Measurements from ENCODE around the gene DNAH8.

The DNAH8 gene

GRCh38 chr6:39008737-39009136 is 293.6 kb downstream of the DNAH8 start:
- DNase-seq (ENCODE audit: low read depth in 1 of 2, low spot score in 1 of 2) = no peak

DNA sequence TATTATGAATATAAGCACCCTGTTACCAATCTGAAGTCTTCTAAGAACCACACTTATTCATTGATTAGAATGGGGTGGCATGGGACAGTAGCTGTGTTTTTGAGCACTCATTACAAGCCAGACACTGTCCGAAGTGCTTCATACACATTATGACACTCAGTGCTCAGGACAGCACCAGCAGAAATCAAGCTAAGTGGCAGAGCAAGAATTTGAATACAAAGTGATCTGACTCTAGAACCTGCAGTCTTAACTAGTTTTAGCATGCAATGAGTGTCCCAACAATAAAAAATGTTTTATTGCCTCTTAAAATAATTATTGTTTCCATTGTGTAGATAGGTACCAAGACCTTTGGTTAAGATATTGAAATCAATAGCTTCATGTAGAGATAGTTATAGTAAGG is 294.4 kb downstream of the DNAH8 start:
- no peak for DNase-seq (ENCODE audit: low read depth in 1 of 2, low spot score in 1 of 2)

DNA sequence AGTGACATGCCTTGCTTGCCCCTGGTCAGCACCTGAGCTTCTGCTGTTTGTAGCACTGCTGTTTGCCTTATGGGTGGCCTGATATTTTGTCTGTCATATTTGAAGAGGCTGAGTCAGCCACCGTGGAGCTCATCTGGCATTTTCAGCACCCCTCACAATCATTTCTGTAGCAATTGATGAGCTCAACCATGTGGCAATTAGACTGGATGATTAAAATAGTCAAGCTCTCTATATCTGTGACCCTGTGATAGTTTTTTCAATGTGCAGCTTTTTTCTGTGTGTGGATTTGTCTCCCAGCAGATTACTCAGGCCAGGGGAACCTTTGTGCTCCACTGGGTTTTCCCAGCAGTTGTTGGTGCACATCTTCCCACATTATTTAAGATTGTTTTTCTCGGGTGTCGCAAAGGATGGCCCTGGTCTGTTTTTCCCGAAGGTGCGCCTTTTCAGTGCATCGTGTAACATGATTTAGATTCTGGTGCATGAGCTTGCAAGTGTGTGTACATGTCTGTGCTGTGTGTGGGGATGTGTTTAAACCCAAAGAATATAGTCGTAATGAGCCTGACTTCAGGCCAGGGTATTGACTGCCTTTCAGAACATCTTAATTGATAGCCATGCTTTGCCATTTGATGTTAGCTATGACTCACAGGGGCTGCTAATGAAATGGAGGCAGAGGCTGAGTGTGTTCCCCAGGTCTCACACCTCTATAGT is 301.9 kb downstream of the DNAH8 start:
- no peak for DNase-seq (ENCODE audit: low read depth in 1 of 2, low spot score in 1 of 2)

GRCh38 chr6:39017547-39017880 is 302.4 kb downstream of the DNAH8 start:
- DNase-seq (ENCODE audit: low read depth in 1 of 2, low spot score in 1 of 2) = no peak

DNA sequence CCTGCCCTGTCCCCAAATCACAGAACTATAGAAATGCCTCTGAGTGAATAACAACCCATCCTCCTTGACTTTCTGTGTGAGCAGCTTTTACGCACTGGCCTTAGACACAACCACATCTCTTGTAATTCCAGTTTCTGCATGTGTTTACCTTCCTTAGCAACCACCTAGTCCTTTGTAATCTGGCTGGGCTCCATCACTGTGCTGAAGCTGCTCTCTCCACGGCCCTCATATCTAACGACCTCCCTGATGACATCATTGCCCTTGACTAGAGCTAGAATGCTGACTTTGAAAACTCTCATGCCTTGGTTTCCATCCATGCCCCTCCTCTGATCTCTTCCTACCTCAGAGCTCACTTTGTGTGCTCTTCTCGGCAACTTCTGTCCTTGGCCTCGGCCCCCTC is 303.0 kb downstream of the DNAH8 start:
- no peak for DNase-seq (ENCODE audit: low read depth in 1 of 2, low spot score in 1 of 2)

- no peak for DNase-seq (ENCODE audit: low read depth in 1 of 2, low spot score in 1 of 2)
These were observed 305.0 kb downstream of the DNAH8 start for GRCh38 chr6:39020136-39020535.

DNA sequence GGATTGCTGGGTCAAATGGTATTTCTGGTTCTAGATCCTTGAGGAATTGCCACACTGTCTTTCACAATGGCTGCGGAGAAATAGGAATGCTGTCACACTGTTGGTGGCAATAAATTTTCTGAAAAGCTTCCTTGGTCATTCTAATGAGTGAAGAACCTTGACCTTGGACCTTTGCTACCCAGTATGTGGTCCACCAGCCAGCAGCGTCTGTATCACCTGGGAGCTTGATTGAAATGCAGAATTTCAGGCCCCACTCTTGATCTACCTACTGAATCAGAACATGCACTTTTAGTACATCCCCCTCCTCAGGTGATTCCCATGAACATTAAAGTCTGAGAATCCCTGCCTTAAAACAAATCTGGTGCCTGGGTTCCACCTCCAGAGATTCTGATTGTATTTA is 305.9 kb downstream of the DNAH8 start:
- no peak for DNase-seq (ENCODE audit: low read depth in 1 of 2, low spot score in 1 of 2)

GRCh38 chr6:39021779-39022178 is 306.7 kb downstream of the DNAH8 start:
- DNase-seq (ENCODE audit: low read depth in 1 of 2, low spot score in 1 of 2) = no peak

- no peak for DNase-seq (ENCODE audit: low read depth in 1 of 2, low spot score in 1 of 2)
These were observed 311.1 kb downstream of the DNAH8 start for GRCh38 chr6:39026175-39026574.

DNA sequence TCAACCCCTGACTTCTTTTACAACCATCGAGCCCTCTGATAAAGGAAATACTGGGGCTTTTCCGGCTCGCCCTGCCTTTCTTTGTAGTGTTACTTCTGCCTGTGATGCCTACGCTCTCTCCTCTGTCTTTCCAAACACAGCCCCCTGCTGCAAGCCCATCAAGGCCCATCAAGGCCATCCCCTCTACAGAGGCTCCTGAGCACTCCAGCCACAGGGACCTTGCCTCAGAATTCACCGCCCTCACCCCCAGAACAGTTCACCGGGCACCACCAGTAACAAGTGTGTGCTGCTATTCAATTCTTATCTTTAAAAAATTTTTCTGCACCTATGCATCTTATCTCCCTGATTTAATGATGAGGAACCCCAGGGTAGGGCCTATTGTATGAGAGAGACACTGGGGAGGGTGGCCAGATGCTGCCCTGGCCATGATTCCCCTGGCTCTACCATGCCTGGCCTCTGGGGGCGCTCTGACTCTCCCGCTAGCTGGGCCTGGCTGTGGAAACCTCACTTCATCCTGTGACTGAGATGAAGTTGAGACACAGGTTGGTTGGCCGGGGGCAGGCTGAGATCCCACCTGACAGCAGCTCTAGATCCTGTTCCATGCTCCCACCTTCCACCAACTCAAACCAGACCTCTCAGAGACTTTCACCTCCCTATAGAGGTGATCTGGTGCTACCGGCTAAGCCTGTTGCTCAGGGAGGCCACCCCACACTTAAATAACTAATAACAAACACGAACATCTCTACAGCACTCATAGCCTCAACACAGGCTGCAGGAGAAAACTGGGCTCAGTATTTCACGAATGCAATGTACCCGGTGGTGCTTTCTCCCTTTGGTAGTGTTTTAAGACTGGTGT is 314.3 kb downstream of the DNAH8 start:
- DNase-seq (ENCODE audit: low read depth in 1 of 2, low spot score in 1 of 2) = no peak

DNA sequence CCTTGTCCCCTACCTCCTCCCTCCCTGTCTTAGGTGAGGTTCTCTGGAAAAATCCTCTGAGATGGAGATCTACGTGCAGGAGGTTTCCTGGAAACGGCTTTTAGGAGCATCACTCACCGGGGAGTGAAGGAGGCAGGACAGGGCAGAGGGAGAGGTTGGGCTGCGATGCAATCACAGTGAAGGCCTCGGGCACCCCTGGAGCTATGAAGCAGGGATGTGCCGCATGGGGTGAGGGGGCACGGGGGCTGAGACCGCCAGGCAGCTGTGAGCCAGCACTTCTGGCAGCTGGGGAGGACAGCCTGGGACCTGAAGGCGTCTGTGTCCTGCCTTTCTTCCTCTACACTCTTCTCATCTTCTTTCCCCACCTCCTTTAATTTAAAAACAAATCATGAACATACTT is 320.6 kb downstream of the DNAH8 start:
- DNase-seq (ENCODE audit: low read depth in 1 of 2, low spot score in 1 of 2) = no peak

- DNase-seq (ENCODE audit: low read depth in 1 of 2, low spot score in 1 of 2) = no peak
These were observed 322.0 kb downstream of the DNAH8 start for GRCh38 chr6:39037082-39037508.

DNA sequence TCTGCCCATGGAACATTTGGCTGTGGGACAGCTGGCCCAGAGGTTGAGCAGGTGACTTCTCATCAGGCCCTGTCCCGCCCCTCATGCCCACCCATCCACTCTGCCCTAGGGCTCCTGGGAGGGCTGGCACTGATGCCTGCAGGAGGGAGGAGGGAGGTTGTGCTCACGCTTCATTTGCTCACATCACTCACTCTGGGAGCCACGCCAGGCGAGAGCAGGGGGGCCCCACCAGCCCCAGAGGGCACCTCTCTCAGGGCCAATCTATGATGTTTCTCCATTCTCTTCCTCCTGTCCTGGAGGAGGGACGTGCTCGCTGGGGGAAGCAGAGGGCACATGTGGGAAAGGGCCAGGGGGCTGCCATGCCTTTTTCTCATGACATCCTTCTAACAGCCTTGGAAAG is 322.6 kb downstream of the DNAH8 start:
- DNase-seq (ENCODE audit: low read depth in 1 of 2, low spot score in 1 of 2) = no peak

GRCh38 chr6:39040080-39040673 is 325.1 kb downstream of the DNAH8 start:
- DNase-seq (ENCODE audit: low read depth in 1 of 2, low spot score in 1 of 2) = no peak

GRCh38 chr6:39041072-39041471 is 326.0 kb downstream of the DNAH8 start:
- no peak for DNase-seq (ENCODE audit: low read depth in 1 of 2, low spot score in 1 of 2)

GRCh38 chr6:39043776-39044175 is 328.7 kb downstream of the DNAH8 start:
- no peak for DNase-seq (ENCODE audit: low read depth in 1 of 2, low spot score in 1 of 2)

- DNase-seq (ENCODE audit: low read depth in 1 of 2, low spot score in 1 of 2) = no peak
These were observed 329.1 kb downstream of the DNAH8 start for GRCh38 chr6:39044181-39044580.

- no peak for DNase-seq (ENCODE audit: low read depth in 1 of 2, low spot score in 1 of 2)
These were observed 332.6 kb downstream of the DNAH8 start for GRCh38 chr6:39047434-39048327.

GRCh38 chr6:39048481-39049399 is 333.6 kb downstream of the DNAH8 start, which contains the start of gene GLP1R:
Gene GLP1R, plus strand, starts transcription at chr6:39048781. Its CDS starts 60 bp downstream, at chr6:39048841.
- no peak for DNase-seq (ENCODE audit: low read depth in 1 of 2, low spot score in 1 of 2)
